ENCODE data around the gene MYPOP. TPM values are rescaled to one million over a fixed set of nuclear protein-coding genes. Genes with fewer than 3 reads are reported as not detected.

Gene MYPOP
- total and polyA plus RNA-seq, 9 of the 15 experiments (the other 6 are each of a cell fraction or from before 2014, with no cell fraction given): 0.32 to 7.6 (median 1.6) TPM

DNA sequence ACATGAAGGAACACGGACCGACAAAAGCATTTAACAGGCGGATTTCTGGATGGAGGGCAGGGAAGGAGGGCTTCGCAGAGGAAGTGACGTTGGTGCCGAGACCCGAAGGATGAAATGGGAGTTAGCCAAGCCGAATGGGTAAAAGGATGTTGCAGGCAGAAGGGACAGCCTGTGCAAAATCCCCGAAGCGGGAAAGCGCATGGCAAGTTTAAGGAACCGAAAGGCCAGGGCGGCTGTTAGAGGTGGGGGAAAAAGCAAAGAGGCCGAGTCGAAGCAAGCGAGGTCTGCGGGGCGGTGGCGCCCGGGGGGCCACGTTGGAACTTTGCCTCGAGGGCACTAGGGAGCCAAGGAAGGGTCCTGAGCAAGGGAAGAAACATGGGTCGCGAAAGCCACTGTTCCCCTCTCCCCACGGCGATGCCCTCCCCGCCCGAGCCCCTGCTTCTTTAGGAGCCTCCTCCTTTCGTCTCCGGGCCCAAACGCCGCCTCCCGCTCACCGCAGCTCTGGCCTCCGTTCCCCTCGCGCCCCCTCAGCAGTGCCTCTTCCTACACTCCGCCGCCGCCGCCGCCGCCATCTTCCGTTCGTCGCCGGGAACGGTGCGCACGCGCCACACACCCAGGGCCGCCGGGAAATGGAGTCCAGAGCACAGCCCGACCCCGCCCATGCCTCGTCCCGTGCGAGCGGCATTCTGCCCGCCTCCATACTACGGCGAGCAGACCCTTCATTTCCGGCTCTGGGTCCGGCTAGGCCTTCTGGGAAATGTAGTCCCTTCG lies 39.7 kb downstream of the MYPOP start, which contains the start of gene SYMPK (continued):
- TF ChIP-seq, protein P1, sequence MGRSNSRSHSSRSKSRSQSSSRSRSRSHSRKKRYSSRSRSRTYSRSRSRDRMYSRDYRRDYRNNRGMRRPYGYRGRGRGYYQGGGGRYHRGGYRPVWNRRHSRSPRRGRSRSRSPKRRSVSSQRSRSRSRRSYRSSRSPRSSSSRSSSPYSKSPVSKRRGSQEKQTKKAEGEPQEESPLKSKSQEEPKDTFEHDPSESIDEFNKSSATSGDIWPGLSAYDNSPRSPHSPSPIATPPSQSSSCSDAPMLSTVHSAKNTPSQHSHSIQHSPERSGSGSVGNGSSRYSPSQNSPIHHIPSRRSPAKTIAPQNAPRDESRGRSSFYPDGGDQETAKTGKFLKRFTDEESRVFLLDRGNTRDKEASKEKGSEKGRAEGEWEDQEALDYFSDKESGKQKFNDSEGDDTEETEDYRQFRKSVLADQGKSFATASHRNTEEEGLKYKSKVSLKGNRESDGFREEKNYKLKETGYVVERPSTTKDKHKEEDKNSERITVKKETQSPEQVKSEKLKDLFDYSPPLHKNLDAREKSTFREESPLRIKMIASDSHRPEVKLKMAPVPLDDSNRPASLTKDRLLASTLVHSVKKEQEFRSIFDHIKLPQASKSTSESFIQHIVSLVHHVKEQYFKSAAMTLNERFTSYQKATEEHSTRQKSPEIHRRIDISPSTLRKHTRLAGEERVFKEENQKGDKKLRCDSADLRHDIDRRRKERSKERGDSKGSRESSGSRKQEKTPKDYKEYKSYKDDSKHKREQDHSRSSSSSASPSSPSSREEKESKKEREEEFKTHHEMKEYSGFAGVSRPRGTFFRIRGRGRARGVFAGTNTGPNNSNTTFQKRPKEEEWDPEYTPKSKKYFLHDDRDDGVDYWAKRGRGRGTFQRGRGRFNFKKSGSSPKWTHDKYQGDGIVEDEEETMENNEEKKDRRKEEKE (IDR thresholded peaks at IDR 0.05; ENCODE audit: borderline replicate concordance in 1 of 2, control insufficient read depth in 1 of 2, low read depth in 2 of 2, low read length in 1 of 2): no peak
- TF ChIP-seq, protein P2, sequence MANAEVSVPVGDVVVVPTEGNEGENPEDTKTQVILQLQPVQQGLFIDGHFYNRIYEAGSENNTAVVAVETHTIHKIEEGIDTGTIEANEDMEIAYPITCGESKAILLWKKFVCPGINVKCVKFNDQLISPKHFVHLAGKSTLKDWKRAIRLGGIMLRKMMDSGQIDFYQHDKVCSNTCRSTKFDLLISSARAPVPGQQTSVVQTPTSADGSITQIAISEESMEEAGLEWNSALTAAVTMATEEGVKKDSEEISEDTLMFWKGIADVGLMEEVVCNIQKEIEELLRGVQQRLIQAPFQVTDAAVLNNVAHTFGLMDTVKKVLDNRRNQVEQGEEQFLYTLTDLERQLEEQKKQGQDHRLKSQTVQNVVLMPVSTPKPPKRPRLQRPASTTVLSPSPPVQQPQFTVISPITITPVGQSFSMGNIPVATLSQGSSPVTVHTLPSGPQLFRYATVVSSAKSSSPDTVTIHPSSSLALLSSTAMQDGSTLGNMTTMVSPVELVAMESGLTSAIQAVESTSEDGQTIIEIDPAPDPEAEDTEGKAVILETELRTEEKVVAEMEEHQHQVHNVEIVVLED (CRISPR knock-in tag; IDR thresholded peaks at IDR 0.05): peak; percentile 86
- TF ChIP-seq CHD2 (IDR thresholded peaks at IDR 0.05; ENCODE audit: low read depth, low read length): peak; percentile 56
- no peak for TF ChIP-seq CBX1 (IDR thresholded peaks at IDR 0.05; ENCODE audit: low read depth)
- TF ChIP-seq, protein P3, sequence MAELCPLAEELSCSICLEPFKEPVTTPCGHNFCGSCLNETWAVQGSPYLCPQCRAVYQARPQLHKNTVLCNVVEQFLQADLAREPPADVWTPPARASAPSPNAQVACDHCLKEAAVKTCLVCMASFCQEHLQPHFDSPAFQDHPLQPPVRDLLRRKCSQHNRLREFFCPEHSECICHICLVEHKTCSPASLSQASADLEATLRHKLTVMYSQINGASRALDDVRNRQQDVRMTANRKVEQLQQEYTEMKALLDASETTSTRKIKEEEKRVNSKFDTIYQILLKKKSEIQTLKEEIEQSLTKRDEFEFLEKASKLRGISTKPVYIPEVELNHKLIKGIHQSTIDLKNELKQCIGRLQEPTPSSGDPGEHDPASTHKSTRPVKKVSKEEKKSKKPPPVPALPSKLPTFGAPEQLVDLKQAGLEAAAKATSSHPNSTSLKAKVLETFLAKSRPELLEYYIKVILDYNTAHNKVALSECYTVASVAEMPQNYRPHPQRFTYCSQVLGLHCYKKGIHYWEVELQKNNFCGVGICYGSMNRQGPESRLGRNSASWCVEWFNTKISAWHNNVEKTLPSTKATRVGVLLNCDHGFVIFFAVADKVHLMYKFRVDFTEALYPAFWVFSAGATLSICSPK (IDR thresholded peaks at IDR 0.05; ENCODE audit: borderline replicate concordance): peak; percentile 72; the same call in 1 of the 2 replicates
- TF ChIP-seq, protein P4, sequence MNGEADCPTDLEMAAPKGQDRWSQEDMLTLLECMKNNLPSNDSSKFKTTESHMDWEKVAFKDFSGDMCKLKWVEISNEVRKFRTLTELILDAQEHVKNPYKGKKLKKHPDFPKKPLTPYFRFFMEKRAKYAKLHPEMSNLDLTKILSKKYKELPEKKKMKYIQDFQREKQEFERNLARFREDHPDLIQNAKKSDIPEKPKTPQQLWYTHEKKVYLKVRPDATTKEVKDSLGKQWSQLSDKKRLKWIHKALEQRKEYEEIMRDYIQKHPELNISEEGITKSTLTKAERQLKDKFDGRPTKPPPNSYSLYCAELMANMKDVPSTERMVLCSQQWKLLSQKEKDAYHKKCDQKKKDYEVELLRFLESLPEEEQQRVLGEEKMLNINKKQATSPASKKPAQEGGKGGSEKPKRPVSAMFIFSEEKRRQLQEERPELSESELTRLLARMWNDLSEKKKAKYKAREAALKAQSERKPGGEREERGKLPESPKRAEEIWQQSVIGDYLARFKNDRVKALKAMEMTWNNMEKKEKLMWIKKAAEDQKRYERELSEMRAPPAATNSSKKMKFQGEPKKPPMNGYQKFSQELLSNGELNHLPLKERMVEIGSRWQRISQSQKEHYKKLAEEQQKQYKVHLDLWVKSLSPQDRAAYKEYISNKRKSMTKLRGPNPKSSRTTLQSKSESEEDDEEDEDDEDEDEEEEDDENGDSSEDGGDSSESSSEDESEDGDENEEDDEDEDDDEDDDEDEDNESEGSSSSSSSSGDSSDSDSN (IDR thresholded peaks at IDR 0.05; ENCODE audit: borderline replicate concordance in 1 of 2, low read depth in 2 of 2, low read length in 2 of 2): no peak
- no peak for TF ChIP-seq GTF2A2 (tag; IDR thresholded peaks at IDR 0.05)
- no peak for TF ChIP-seq FOXA3 (CRISPR knock-in tag; conservative IDR thresholded peaks at IDR 0.05 in 1 of 2, IDR thresholded peaks at IDR 0.05 in 1 of 2)
- TF ChIP-seq JUND (IDR thresholded peaks at IDR 0.05; ENCODE audit: borderline replicate concordance, low read depth, low read length): peak; percentile 57
- no peak for TF ChIP-seq JUND (tag; IDR thresholded peaks at IDR 0.05; ENCODE audit: borderline replicate concordance, low read depth, low read length)
- no peak for TF ChIP-seq ZKSCAN3 (CRISPR knock-in tag; IDR thresholded peaks at IDR 0.05)
- TF ChIP-seq MIER1 (IDR thresholded peaks at IDR 0.05; ENCODE audit: low read depth): peak; percentile 61; the same call in 1 of the 2 replicates
- TF ChIP-seq ZNF699 (CRISPR knock-in tag; IDR thresholded peaks at IDR 0.05; ENCODE audit: insufficient replicate concordance): no peak
- no peak for TF ChIP-seq KDM2B (CRISPR knock-in tag; IDR thresholded peaks at IDR 0.05)
- TF ChIP-seq, protein P5, sequence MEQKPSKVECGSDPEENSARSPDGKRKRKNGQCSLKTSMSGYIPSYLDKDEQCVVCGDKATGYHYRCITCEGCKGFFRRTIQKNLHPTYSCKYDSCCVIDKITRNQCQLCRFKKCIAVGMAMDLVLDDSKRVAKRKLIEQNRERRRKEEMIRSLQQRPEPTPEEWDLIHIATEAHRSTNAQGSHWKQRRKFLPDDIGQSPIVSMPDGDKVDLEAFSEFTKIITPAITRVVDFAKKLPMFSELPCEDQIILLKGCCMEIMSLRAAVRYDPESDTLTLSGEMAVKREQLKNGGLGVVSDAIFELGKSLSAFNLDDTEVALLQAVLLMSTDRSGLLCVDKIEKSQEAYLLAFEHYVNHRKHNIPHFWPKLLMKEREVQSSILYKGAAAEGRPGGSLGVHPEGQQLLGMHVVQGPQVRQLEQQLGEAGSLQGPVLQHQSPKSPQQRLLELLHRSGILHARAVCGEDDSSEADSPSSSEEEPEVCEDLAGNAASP (IDR thresholded peaks at IDR 0.05): no peak
- TF ChIP-seq SMARCC2 (IDR thresholded peaks at IDR 0.05; ENCODE audit: low read depth): no peak
